Astrocyte (in vitro differentiated cells and primary cell): ENCODE results near the gene BSND.

Experiments used
- CTCF ChIP-seq: IDR thresholded peaks from 2 replicates; pipeline ENCODE4 v1.5.1; 2011; ENCODE audit warnings: low read depth, mild to moderate bottlenecking, inconsistent platforms, low read length, moderate library complexity; ENCODE audit not compliant: insufficient read depth
- EZH2 ChIP-seq: IDR thresholded peaks from 2 replicates; pipeline ENCODE4 v1.6.1; 2012; ENCODE audit warnings: mild to moderate bottlenecking, low read length, inconsistent platforms; ENCODE audit not compliant: insufficient read depth

DNA sequence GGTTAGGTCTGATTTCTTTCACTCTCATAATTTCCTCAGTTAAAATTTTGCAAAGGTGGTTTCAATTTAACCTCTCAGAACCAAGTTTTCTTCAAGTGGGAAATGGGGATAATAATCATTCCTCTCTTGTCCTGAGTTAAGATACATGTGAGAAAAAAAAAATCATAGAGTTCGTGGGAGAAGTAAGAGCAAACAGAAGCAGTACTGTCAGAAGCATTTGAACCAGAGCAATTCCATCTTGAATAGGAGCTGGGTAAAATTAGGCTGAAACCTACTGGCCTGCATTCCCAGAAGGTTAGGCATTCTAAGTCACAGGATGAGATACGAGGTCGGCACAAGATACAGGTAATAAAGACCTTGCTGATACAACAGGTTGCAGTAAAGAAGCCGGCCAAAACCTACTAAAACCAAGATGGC is 46.9 kb upstream of the BSND start:
- no peak for TF ChIP-seq CTCF
- no peak for TF ChIP-seq EZH2
